Endothelial cell of umbilical vein (primary cell): Measurements from ENCODE around the gene GRID1. TPM values are rescaled to one million over a fixed set of nuclear protein-coding genes. Genes with fewer than 3 reads are reported as not detected.

Experiments
- BruUV-seq: library from RNA; stranded (reverse); fragments of 400-500 nt; replicated peaks from 2 replicates; lab custom pipeline; 2021; lab: Mats Ljungman, UMichigan
- CTCF ChIA-PET: fragments of 300-600, 350-600 bp; sonication (Branson Sonifier 250); formaldehyde crosslinking; loops from one replicate; lab custom pipeline; 2021; ENCODE audit warnings: antibody characterized with exemption, inconsistent platforms; lab: Charles Lee
- POLR2A ChIA-PET: fragments of 300-600, 350-600 bp; sonication (Branson Sonifier 250); formaldehyde crosslinking; loops from one replicate; lab custom pipeline; 2021; ENCODE audit warnings: antibody characterized with exemption, inconsistent platforms; lab: Charles Lee
- DNase-seq: peaks from one replicate; pipeline ENCODE4 v3.0.0-alpha.2; 2011; ENCODE audit warnings: low read depth, low spot score
- FAIRE-seq: peaks from 2 replicates; lab custom pipeline; 2011; peaks lifted over from hg19 to GRCh38; lab: Jason Lieb, UNC
- H2AFZ ChIP-seq: 2 replicates; pipeline ENCODE4 v1.6.0; 2012; ENCODE audit warnings: low read depth, low read length, control low read depth, inconsistent platforms
- H3K27ac ChIP-seq: 2 replicates; pipeline ENCODE4 v1.5.1; 2011; ENCODE audit warnings: low read depth, mild to moderate bottlenecking, control low read depth, low read length, moderate library complexity; ENCODE audit not compliant: insufficient read depth
- H3K27me3 ChIP-seq, 2 experiments: 2 replicates each; pipeline versions ENCODE4 v1.6.0 to v1.6.1; 2011; ENCODE audit warnings: low read length in 2 of 2, mixed read lengths in 1 of 2; ENCODE audit not compliant: control insufficient read depth in 2 of 2, insufficient read depth in 2 of 2
- H3K36me3 ChIP-seq, 2 experiments: 2 replicates in 1 of 2; 3 replicates in 1 of 2; pipeline ENCODE4 v1.5.1; 2011; ENCODE audit warnings: low read length in 2 of 2, mild to moderate bottlenecking in 1 of 2, moderate library complexity in 1 of 2; ENCODE audit not compliant: control insufficient read depth in 2 of 2, insufficient read depth in 2 of 2; ENCODE audit errors: extremely low read depth in 1 of 2
- H3K4me1 ChIP-seq: 3 replicates; pipeline ENCODE4 v1.5.1; 2011; ENCODE audit warnings: mild to moderate bottlenecking, low read length; ENCODE audit not compliant: control insufficient read depth, insufficient read depth; ENCODE audit errors: extremely low read depth
- H3K4me2 ChIP-seq: 2 replicates; pipeline ENCODE4 v1.6.1; 2011; ENCODE audit warnings: low read length, control low read depth, mixed read lengths; ENCODE audit not compliant: insufficient read depth
- H3K4me3 ChIP-seq, 3 experiments: fragments of 200-600 bp in 1 of 3; sonication (generic), shearing (Covaris generic) in 1 of 3; replicated peaks in 1 of 3; 2 replicates each; pipeline ENCODE4 v1.5.1; 2011 to 2016; ENCODE audit warnings: control low read depth in 3 of 3, low read length in 3 of 3, mild to moderate bottlenecking in 2 of 3, inconsistent platforms in 1 of 3, low read depth in 1 of 3, moderate library complexity in 1 of 3; ENCODE audit not compliant: insufficient read depth in 1 of 3
- H3K79me2 ChIP-seq: 2 replicates; pipeline ENCODE4 v1.6.0; 2012; ENCODE audit warnings: low read length, inconsistent platforms; ENCODE audit not compliant: control insufficient read depth, insufficient read depth
- H3K9ac ChIP-seq: replicated peaks from 2 replicates; pipeline ENCODE3; 2011; ENCODE audit warnings: low read length, control low read depth; ENCODE audit not compliant: insufficient read depth; ENCODE audit errors: extremely low read depth
- H3K9me1 ChIP-seq: replicated peaks from 3 replicates; pipeline ENCODE4 v1.6.0; 2011; ENCODE audit warnings: mild to moderate bottlenecking, low read length; ENCODE audit not compliant: control insufficient read depth, insufficient read depth; ENCODE audit errors: extremely low read depth
- H3K9me3 ChIP-seq: replicated peaks from 2 replicates; pipeline ENCODE4 v1.5.1; 2012; ENCODE audit warnings: low read length, inconsistent platforms; ENCODE audit not compliant: control insufficient read depth, insufficient read depth
- H4K20me1 ChIP-seq: replicated peaks from 2 replicates; pipeline ENCODE3; 2011; ENCODE audit warnings: mild to moderate bottlenecking, low read length; ENCODE audit not compliant: control insufficient read depth, insufficient read depth; ENCODE audit errors: extremely low read depth
- EZH2 ChIP-seq: IDR thresholded peaks from 2 replicates; pipeline ENCODE4 v1.6.1; 2012; ENCODE audit warnings: borderline replicate concordance, low read depth, mild to moderate bottlenecking, moderate library complexity, low read length, inconsistent platforms; ENCODE audit not compliant: severe bottlenecking
- GATA2 ChIP-seq: IDR thresholded peaks from 2 replicates; pipeline ENCODE4 v1.7.0; 2011; ENCODE audit warnings: low read depth, mild to moderate bottlenecking, moderate library complexity, mixed read lengths, low read length; ENCODE audit not compliant: insufficient read length, insufficient read depth
- MAX ChIP-seq: IDR thresholded peaks from 2 replicates; pipeline ENCODE4 v1.6.1; 2011; ENCODE audit not compliant: insufficient read depth, insufficient read length
- MYC ChIP-seq: IDR thresholded peaks from one replicate; pipeline ENCODE4 v1.6.1; 2011; ENCODE audit warnings: mild to moderate bottlenecking, low read depth, low read length
- POLR2A ChIP-seq: IDR thresholded peaks from 2 replicates; pipeline ENCODE4 v1.6.1; 2012; ENCODE audit warnings: low read depth, mild to moderate bottlenecking, control low read depth, low read length
- dilution Hi-C: fragments of 300-500 bp; cut with MboI; formaldehyde crosslinking; loops from one replicate; pipeline ENCODE4 v1.15.0; 2019; ENCODE audit warnings: low sequenced_read_pairs; ENCODE audit not compliant: extremely low pct_ligation_motif_present
- intact Hi-C: fragments of 100-400 bp; cut with micrococcal nuclease; formaldehyde crosslinking; loops from one replicate; pipeline ENCODE4 v1.10.0; 2022
- polyA plus RNA-seq, 4 experiments: library from polyadenylated mRNA; depleted of rRNA in 3 of 4; stranded (reverse) in 3 of 4; unstranded in 1 of 4; fragments of >200 nt; gene quantifications; 2 replicates each; pipeline versions ENCODE4 v1.2.1 to v1.2.3, GENCODE V29; 2011 to 2012; ENCODE audit warnings: missing spikeins in 1 of 4
- total RNA-seq: library from RNA; stranded (reverse); gene quantifications from 2 replicates; pipeline ENCODE4 v1.2.3, GENCODE V29; 2021
- TF ChIP-seq, protein P1 (sequence below), 2 donors: IDR thresholded peaks; 1 replicate in 1 of 2; 2 replicates in 1 of 2; pipeline ENCODE4 v1.5.1; 2011; ENCODE audit warnings: low read length in 2 of 2, mild to moderate bottlenecking in 2 of 2, moderate library complexity in 2 of 2, control low read depth in 1 of 2, inconsistent platforms in 1 of 2, low read depth in 1 of 2; ENCODE audit not compliant: insufficient read depth in 1 of 2; ENCODE audit errors: extremely low read depth in 1 of 2

GRID1 gene
- total and polyA plus RNA-seq, 2 donors (not counting 3 experiments of a cell fraction or from before 2014, with no cell fraction given), result not detected

GRCh38 chr10:86197166-86197790 lies 169.3 kb downstream of the GRID1 start:
- TF ChIP-seq EZH2 (no peak), GATA2 (no peak), POLR2A (no peak), MAX (no peak), MYC (no peak)
- TF ChIP-seq, protein P1, sequence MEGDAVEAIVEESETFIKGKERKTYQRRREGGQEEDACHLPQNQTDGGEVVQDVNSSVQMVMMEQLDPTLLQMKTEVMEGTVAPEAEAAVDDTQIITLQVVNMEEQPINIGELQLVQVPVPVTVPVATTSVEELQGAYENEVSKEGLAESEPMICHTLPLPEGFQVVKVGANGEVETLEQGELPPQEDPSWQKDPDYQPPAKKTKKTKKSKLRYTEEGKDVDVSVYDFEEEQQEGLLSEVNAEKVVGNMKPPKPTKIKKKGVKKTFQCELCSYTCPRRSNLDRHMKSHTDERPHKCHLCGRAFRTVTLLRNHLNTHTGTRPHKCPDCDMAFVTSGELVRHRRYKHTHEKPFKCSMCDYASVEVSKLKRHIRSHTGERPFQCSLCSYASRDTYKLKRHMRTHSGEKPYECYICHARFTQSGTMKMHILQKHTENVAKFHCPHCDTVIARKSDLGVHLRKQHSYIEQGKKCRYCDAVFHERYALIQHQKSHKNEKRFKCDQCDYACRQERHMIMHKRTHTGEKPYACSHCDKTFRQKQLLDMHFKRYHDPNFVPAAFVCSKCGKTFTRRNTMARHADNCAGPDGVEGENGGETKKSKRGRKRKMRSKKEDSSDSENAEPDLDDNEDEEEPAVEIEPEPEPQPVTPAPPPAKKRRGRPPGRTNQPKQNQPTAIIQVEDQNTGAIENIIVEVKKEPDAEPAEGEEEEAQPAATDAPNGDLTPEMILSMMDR (IDR thresholded peaks at IDR 0.05; ENCODE audit: extremely low read depth in 1 of 2, insufficient read depth in 1 of 2, low read depth in 1 of 2, low read length in 2 of 2), result no peak
- BruUV-seq, result no TSS peak
- Histone ChIP-seq H3K4me3 (no peak overlapping the region), H3K4me2 (no peak overlapping the region), H3K36me3 (no peaks in the 10 kb centered on the region), H3K9me3 (no peaks in the 10 kb centered on the region), H4K20me1 (no peaks in the 10 kb centered on the region), H3K79me2 (no peaks in the 10 kb centered on the region), H3K9me1 (no peaks in the 10 kb centered on the region), H3K9ac (no peak overlapping the region), H3K27me3 (no peaks in the 10 kb centered on the region), H2AFZ (no peak overlapping the region), H3K27ac (no peak overlapping the region), H3K4me1 (no peaks in the 10 kb centered on the region)
- no peak for FAIRE-seq
- ChIA-PET CTCF (no interaction called here), POLR2A (no interaction called here)
- dilution Hi-C loops (no loop called here), intact Hi-C loops (no loop called here)
- no peak for DNase-seq
